Measurements from ENCODE around the gene RASGEF1C.

DNA sequence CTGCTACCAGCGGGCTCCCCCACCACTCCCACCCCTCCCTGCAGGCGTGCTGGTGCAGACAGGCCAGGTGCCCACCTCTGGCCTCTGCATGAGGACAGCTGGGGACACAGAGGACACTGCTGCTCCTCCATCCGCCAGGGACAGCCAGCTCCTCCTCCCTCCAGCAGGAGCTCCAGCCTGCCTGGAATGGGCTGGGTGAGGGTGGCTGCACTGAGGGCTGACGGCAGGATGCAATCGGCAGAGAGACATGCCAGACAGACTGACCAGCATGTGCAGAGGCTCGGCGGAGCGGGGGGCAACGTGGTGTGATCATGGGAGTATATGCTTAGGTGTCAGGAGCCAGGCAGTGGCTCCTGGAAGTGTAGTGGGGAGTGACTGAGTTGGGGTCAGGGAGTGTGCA is 68.4 kb downstream of the RASGEF1C start:
- TF ChIP-seq, protein P1, sequence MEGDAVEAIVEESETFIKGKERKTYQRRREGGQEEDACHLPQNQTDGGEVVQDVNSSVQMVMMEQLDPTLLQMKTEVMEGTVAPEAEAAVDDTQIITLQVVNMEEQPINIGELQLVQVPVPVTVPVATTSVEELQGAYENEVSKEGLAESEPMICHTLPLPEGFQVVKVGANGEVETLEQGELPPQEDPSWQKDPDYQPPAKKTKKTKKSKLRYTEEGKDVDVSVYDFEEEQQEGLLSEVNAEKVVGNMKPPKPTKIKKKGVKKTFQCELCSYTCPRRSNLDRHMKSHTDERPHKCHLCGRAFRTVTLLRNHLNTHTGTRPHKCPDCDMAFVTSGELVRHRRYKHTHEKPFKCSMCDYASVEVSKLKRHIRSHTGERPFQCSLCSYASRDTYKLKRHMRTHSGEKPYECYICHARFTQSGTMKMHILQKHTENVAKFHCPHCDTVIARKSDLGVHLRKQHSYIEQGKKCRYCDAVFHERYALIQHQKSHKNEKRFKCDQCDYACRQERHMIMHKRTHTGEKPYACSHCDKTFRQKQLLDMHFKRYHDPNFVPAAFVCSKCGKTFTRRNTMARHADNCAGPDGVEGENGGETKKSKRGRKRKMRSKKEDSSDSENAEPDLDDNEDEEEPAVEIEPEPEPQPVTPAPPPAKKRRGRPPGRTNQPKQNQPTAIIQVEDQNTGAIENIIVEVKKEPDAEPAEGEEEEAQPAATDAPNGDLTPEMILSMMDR (IDR thresholded peaks at IDR 0.05) = no peak
- TF ChIP-seq POLR2A (IDR thresholded peaks at IDR 0.05) = no peak

All from lower leg skin (tissue), 3 donors.